ENCODE results near the gene CRHR2.
"Not testable (repeated sequence)": the region's sequence is repeated elsewhere in the genome, so short reads cannot be mapped to it uniquely, and the experiment has no call there.

CRHR2 gene

GRCh38 chr7:30722187-30722586, 39.9 kb upstream of the CRHR2 start:
- TF ChIP-seq CTCF (IDR thresholded peaks at IDR 0.05): no peak
- no peaks in the 10 kb centered on the region for H3K36me3 ChIP-seq
- H3K27me3 ChIP-seq: no peaks in the 10 kb centered on the region
- no peak overlapping the region for H3K4me3 ChIP-seq (ENCODE audit: low read depth in 1 of 2, low read length in 1 of 2)
- H3K4me1 ChIP-seq (ENCODE audit: control insufficient read depth in 1 of 2, insufficient read depth in 1 of 2, low read depth in 1 of 2, low read length in 1 of 2): no peaks in the 10 kb centered on the region
- H3K9me3 ChIP-seq: no peaks in the 10 kb centered on the region
- H3K27ac ChIP-seq: no peak overlapping the region

- Histone ChIP-seq H3K27me3 (no peaks in the 10 kb centered on the region), H3K36me3 (no peaks in the 10 kb centered on the region), H3K4me3 (ENCODE audit: low read depth in 1 of 2, low read length in 1 of 2) (no peak overlapping the region), H3K9me3 (no peaks in the 10 kb centered on the region), H3K4me1 (ENCODE audit: control insufficient read depth in 1 of 2, insufficient read depth in 1 of 2, low read depth in 1 of 2, low read length in 1 of 2) (no peaks in the 10 kb centered on the region), H3K27ac (no peak overlapping the region)
- TF ChIP-seq CTCF (IDR thresholded peaks at IDR 0.05): no peak
Measured at GRCh38 chr7:30721211-30721610, 39.0 kb upstream of the CRHR2 start.

DNA sequence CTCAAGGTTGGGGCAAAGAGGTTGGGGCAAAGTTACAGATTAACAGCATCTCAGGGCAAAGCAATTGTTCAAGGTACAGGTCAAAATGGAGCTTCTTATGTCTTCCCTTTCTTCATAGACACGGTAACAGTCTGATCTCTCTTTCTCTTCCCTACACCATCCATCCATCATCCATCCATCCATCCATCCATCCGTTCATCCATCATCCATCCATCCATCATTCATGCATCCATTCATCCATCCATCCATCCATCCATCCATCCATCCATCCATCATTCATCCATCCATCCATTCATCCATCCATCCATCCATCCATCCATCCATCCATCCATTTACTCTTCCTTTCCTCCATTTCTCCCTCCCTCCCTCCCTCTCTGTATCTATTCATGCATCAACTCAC, 37.2 kb upstream of the CRHR2 start:
- H3K36me3 ChIP-seq; H3K4me1 ChIP-seq (ENCODE audit: control insufficient read depth in 1 of 2, insufficient read depth in 1 of 2, low read depth in 1 of 2, low read length in 1 of 2); H3K4me3 ChIP-seq (ENCODE audit: low read depth in 1 of 2, low read length in 1 of 2); H3K27ac ChIP-seq; H3K9me3 ChIP-seq; H3K27me3 ChIP-seq: not testable (repeated sequence)

GRCh38 chr7:30717181-30717580, 34.9 kb upstream of the CRHR2 start:
- Histone ChIP-seq H3K9me3 (no peaks in the 10 kb centered on the region), H3K4me3 (ENCODE audit: low read depth in 1 of 2, low read length in 1 of 2) (no peak overlapping the region), H3K36me3 (no peaks in the 10 kb centered on the region), H3K4me1 (ENCODE audit: control insufficient read depth in 1 of 2, insufficient read depth in 1 of 2, low read depth in 1 of 2, low read length in 1 of 2) (no peaks in the 10 kb centered on the region), H3K27ac (no peak overlapping the region), H3K27me3 (no peaks in the 10 kb centered on the region)
- no peak for TF ChIP-seq CTCF (IDR thresholded peaks at IDR 0.05)

DNA sequence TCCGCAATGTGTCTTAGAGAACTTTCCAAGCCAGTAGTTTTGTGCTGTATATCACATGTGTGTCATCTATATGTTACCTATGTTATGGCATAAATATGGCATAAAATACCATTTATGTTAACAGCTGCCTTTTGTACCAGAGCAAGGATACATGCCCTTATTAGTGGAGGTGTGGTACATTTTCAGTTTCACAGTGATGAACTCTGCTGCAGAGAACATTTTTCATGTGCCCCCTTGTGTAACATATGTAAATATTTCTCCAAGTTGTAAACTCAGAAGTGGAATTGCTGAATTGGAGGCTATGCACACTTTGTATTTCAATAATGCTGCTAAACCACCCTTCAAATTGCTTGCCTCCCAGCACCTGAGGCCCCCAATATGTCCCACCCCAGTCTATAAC, 31.9 kb upstream of the CRHR2 start:
- no peaks in the 10 kb centered on the region for H3K36me3 ChIP-seq
- no peaks in the 10 kb centered on the region for H3K27me3 ChIP-seq
- no peak overlapping the region for H3K4me3 ChIP-seq (ENCODE audit: low read depth in 1 of 2, low read length in 1 of 2)
- H3K27ac ChIP-seq: no peak overlapping the region
- TF ChIP-seq CTCF (IDR thresholded peaks at IDR 0.05): no peak
- H3K9me3 ChIP-seq: no peaks in the 10 kb centered on the region
- no peaks in the 10 kb centered on the region for H3K4me1 ChIP-seq (ENCODE audit: control insufficient read depth in 1 of 2, insufficient read depth in 1 of 2, low read depth in 1 of 2, low read length in 1 of 2)

- H3K4me1 ChIP-seq (ENCODE audit: control insufficient read depth in 1 of 2, insufficient read depth in 1 of 2, low read depth in 1 of 2, low read length in 1 of 2): no peaks in the 10 kb centered on the region
Measured at GRCh38 chr7:30713392-30713791, 31.1 kb upstream of the CRHR2 start.

More at GRCh38 chr7:30713392-30713791, 31.1 kb upstream of the CRHR2 start:
- no peaks in the 10 kb centered on the region for H3K36me3 ChIP-seq
- no peak overlapping the region for H3K27ac ChIP-seq
- no peaks in the 10 kb centered on the region for H3K9me3 ChIP-seq
- no peak for TF ChIP-seq CTCF (IDR thresholded peaks at IDR 0.05)
- no peak overlapping the region for H3K4me3 ChIP-seq (ENCODE audit: low read depth in 1 of 2, low read length in 1 of 2)
- H3K27me3 ChIP-seq: no peaks in the 10 kb centered on the region

Measured in neutrophil (primary cell).